GM11168 (cell line): ENCODE data around the gene MTARC2.

Source experiments
- in situ Hi-C: fragments of 300-500 bp; cut with MboI; formaldehyde crosslinking; loops from one replicate; pipeline ENCODE4 v1.12.0; 2022; ENCODE audit warnings: low sequenced_read_pairs; ENCODE audit not compliant: unreplicated experiment

MTARC2 gene

DNA sequence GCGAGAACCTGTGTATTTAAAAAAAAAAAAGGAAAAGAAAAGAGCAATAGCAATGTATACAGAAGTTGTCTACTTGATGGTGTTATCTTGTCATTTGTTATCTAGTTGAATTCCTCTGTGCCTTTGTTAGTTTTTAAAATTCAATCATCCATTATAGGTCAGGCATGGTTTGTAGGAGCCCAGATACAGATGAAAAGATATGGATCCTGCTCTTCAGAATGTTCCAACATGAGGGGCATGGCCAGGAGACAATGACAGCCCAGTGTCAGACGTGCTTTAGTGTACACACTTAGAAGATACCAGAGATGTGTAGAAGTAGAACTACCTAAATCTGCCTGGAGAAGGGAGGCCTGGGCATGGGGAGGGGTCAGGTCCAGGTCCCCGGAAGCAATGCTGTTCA, 16.6 kb downstream of the MTARC2 start:
- in situ Hi-C loops = no loop called here

- in situ Hi-C loops = no loop called here
Observed at GRCh38 chr1:220767312-220768125, 19.4 kb downstream of the MTARC2 start.

DNA sequence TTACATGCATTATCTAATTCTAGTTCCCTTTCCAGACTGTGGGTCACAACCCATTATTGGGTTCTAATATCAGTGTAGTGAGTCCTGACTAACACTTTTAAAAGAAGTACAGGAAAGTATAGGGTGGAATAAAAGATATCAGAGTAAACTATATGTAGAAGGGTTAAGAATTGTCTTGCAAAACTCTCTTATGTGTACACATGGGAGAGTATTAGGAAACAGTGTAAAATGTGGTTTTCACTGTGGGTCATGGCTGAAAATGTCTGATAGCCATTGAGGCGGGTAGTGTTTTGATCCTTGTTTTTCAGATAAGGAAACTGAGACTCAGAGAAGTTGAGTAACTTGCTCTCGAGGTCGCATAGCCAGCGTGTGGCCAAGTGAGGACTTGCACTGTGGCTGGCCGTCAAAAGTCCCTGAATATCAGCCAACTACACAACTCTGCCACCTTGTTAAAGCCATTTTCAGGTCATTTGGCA, 20.0 kb downstream of the MTARC2 start:
- in situ Hi-C loops = no loop called here

GRCh38 chr1:220769205-220769604, 21.1 kb downstream of the MTARC2 start:
- in situ Hi-C loops = no loop called here

DNA sequence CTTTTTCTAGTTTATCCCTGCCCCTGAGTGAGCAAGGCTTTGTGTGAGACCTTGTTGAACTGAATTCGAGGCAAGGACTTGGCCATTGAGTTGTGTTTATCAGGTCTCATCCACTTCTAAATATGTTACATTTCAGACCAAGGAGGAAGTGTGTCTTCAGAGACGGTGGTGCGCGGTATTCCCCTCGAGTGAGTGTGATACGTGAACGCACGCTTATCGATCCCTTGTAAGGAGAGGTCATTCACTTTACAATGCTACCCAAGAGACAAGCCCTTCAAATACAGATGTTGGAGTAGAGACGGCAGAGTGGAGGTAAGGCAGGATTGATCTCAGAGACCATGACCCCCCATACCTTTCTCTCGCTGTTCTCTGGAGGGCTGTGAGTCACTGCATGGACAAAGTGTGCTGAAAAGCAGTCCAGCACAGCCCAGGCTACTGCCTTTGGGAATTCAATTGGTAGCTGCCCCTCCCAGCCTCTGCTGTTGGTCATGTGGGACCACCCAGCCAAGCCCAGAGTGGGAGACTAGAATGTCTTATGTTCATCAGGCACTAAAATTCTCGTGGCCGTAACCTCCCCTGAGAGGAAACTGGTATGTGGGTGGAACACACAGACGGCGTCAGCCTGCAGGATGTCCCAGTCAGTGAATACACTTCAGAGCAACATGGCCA, 22.3 kb downstream of the MTARC2 start:
- in situ Hi-C loops = no loop called here

DNA sequence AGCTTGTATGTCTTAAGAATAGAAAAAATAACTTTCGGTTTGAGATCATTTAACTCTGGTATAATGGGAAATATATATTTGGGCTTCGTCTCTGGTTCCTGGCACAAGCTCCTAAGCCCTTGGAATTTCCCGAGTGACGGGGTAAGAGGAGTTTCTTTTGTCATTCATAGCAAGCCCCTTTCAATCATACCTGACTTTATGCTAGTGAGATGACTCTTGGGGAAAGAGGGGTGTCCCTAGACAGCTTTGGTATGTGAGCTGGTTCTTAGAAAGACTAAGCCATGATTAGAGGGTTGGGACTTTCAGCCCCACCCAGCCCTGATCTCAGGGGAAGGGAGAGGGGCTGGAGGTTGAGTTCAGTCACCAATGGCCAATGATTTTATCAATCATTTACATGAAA, 24.7 kb downstream of the MTARC2 start:
- in situ Hi-C loops = no loop called here

DNA sequence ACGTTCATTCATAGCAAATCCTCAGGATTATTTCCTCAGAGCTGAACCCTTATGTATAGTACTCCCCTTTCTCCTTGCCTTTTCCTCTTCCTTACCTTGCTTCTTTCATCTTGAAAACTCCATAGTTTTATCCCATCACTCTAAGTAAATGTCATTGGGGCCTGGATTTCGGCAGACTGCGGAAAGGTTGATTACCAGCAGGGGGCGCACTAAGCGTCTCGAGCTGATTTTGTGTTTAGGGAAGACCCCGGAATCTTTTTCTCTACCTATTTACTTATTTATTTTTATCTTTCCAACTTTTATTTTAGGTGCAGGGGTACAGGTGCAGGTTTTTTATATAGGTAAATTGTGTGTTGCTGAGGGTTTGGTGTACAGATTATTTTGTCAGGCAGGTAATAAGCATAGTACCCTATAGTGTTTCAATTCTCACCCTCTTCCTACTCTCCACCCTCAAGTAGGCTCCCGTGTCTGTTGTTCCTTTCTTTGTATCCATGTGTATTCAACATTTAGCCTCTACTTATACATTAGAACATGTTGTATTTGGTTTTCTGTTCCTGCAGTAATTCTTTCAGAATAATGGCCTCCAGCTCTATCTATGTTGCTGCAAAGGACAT, 27.2 kb downstream of the MTARC2 start:
- in situ Hi-C loops = loop anchor here (25.0 kb wide), 1 partner anchor 488 kb away; no protein-coding TSS in a partner anchor

DNA sequence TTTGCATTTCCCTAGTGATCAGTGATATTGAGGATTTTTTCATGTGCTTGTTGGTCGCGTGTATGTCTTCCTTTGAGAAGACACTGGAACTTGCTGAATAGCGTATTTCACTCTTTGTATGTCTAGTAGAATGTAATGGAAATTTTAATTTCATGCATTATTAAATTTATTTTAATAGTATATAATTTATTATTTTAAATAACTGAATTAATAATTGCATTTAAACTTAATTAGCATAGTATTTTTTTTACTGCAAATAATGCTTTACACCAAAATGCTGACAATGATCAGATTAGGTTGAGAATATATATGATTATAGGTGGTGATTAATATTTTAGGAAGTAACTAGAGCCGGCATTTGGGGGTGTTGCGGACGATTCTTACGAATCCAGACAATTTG, 28.1 kb downstream of the MTARC2 start:
- in situ Hi-C loops = loop anchor here (25.0 kb wide), 1 partner anchor 489 kb away; no protein-coding TSS in a partner anchor

- in situ Hi-C loops = loop anchor here (25.0 kb wide), 1 partner anchor 490 kb away; no protein-coding TSS in a partner anchor
Observed at GRCh38 chr1:220776720-220777326, 28.7 kb downstream of the MTARC2 start.

DNA sequence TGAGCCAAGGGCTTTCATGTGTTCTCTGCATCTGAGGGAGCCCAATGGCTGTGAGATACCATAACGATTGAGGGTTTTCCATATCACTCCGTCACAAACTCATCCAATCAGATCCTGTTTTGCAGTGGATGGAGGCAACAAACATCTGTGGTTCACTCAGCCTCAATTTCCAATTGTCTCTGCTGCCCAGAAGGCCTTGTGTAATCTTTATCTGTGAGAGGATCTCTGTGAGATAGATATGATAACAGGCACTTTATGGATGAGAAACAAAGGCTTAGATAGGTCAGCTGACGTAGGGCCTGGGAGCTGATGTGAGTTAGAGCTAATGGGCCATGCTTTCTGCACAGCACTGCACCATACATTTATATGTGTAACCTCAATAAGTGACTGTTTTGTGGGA, 35.3 kb downstream of the MTARC2 start:
- in situ Hi-C loops = loop anchor here (10.0 to 25.0 kb wide), 2 partner anchors 99 to 496 kb away; no protein-coding TSS in a partner anchor

DNA sequence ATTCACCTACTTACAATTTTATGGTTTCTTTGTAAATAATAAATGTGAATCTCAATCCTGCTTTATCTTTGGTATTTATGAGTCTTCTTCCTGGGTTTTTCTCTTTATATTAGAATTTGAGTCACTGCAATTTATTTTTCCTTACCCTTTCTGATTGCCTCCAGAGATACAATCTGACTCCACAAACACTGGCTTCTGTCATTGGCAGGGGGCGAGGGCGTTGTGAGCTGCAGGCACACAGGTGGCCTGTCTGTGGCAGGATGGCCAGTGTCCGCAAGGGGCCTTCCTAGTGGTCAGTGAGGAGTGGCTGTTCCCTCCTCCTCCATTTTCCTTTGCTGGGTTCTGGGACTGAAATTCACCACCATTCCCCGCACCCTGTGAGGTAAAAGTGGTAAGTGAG, 36.6 kb downstream of the MTARC2 start:
- in situ Hi-C loops = loop anchor here (10.0 to 25.0 kb wide), 2 partner anchors 100 to 497 kb away; no protein-coding TSS in a partner anchor

DNA sequence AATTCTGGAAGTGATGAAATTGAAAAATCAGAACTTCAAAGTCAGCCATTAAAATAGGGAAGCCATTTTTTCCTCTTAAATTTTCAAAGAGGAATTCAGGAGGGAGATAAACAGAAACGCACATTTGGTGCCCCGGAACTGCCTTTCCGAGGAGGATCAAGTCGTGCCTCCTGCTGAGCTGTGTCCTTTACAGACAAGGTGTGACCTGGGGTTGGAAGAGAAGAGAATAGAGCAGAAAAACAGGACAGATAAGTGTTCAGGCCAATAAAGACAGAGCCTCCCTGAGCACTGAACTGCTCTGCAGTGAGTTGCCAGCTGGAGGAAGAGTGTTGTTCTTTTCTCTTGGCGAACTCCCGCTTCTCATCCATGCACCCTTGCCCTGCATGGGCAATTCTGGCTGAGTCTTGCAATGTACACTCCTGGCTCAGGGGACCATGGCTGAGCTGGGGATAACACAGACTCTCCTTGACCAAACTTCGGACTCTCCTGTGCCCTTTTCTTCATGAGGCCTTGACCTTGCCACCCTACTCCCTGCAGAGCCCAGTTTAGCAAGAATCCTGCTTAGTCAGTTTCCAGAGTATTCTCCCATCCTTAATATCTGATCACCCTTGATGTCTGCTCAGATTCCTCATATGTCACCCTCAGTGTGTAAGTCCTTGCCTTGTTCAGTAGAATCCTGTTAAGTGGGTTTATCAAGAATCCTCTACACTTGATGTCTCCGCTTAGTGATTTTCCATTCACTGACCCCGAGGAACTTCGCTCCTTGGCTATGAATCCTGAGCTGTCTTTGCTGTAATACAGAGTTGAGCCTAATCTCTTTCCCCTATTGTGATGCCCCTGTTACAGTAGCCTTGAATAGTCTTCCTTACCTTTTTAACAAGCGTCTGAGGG, 37.3 kb downstream of the MTARC2 start:
- in situ Hi-C loops = loop anchor here (10.0 to 25.0 kb wide), 2 partner anchors 101 to 498 kb away; no protein-coding TSS in a partner anchor

- in situ Hi-C loops = loop anchor here (10.0 to 25.0 kb wide), 2 partner anchors 101 to 499 kb away; no protein-coding TSS in a partner anchor
Observed at GRCh38 chr1:220786057-220786336, 37.9 kb downstream of the MTARC2 start.

GRCh38 chr1:220786337-220787068, 38.4 kb downstream of the MTARC2 start, which contains the start of gene MTARC1:
Gene MTARC1 (plus strand): TSS chr1:220786913. CDS start chr1:220786945, 32 bp downstream.
- in situ Hi-C loops = loop anchor here (10.0 to 25.0 kb wide), 2 partner anchors 102 to 499 kb away; no protein-coding TSS in a partner anchor

GRCh38 chr1:220787069-220787619, 39.0 kb downstream of the MTARC2 start:
- in situ Hi-C loops = loop anchor here (10.0 to 25.0 kb wide), 2 partner anchors 102 to 500 kb away; no protein-coding TSS in a partner anchor

DNA sequence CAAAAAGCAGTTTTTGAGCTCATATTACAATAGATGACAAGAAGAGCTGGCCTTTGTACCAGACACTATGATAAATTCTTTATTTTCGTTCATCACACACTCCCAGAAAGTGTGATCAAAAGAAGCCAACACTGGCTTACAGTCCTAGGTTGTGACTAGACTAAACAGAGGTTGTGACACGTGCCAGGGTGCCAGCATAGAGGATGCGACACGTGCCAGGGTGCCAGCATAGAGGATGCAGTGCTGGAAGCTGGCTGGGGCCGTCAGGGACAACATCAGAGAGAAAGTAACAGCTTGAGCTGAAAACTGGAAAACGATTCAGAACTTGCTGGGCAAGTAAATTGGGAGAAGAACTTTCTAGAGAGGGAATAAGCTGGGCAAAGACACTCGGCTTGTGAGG, 40.8 kb downstream of the MTARC2 start:
- in situ Hi-C loops = loop anchor here (10.0 to 25.0 kb wide), 2 partner anchors 104 to 502 kb away; no protein-coding TSS in a partner anchor

DNA sequence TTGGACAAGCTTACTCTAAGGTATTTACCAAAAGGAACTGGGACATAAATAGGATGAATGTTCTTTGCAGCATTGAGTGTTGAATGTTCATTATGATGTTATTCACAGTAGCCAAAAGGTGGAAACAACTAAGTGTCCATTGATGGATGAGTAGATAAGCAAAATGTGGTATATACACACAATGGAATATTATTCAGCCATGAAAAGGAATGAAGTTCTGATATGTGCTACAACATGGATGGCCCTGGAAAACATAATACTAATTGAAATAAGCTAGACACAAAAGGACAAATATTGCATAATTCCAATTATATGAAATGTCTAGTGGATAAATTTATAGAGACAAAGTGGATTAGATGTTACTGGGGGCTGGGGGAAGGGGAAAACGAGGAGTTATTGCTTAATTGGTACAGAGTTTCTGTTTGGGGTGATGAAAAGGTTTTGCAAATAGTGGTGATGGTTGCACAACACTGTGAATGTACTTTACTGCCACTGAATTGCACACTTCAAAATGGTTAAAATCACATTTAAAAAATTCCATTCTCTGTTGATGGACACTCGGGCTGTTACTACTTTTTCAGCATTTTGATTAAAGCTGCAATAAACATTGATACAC, 41.5 kb downstream of the MTARC2 start:
- in situ Hi-C loops = loop anchor here (10.0 to 25.0 kb wide), 2 partner anchors 105 to 502 kb away; no protein-coding TSS in a partner anchor
